DOHH2 (cell line): Measurements from ENCODE around the gene PCDHB6.
"Not testable (repeated sequence)": the region's sequence is repeated elsewhere in the genome, so short reads cannot be mapped to it uniquely, and the experiment has no call there.

ENCODE experiments used
- CTCF ChIP-seq: fragments of 200-600 bp; sonication (generic); IDR thresholded peaks from one replicate; pipeline ENCODE4 v1.5.1; 2014; ENCODE audit warnings: antibody characterized with exemption, mild to moderate bottlenecking, low read depth, low read length; ENCODE audit not compliant: poor library complexity, severe bottlenecking
- EZH2phosphoT487 ChIP-seq: fragments of 200-600 bp; sonication (generic); IDR thresholded peaks from 2 replicates; pipeline ENCODE4 v1.6.1; 2017; ENCODE audit warnings: borderline replicate concordance, mild to moderate bottlenecking, antibody characterized with exemption, low read length, moderate library complexity, mixed read lengths

GRCh38 chr5:141184117-141184855 lies 34.4 kb downstream of the PCDHB6 start:
- TF ChIP-seq CTCF, EZH2phosphoT487: not testable (repeated sequence)
